Caco-2 (cell line): Measurements from ENCODE around the gene PHACTR1. TPM values are rescaled to one million over a fixed set of nuclear protein-coding genes. Genes with fewer than 3 reads are reported as not detected.

Experiments
- BruUV-seq: library from RNA; stranded (reverse); fragments of 400-500 nt; replicated peaks from 2 replicates; lab custom pipeline; 2021; lab: Mats Ljungman, UMichigan
- CTCF ChIA-PET: fragments of 300-600 bp; sonication (Branson Sonifier 250); formaldehyde crosslinking; loops from one replicate; lab custom pipeline; 2022; ENCODE audit warnings: antibody characterized with exemption; lab: Charles Lee
- POLR2A ChIA-PET: fragments of 300-600 bp; sonication (Branson Sonifier 250); formaldehyde crosslinking; loops from one replicate; lab custom pipeline; 2022; ENCODE audit warnings: antibody characterized with exemption; lab: Charles Lee
- DNase-seq, 2 experiments: peaks; one replicate each; pipeline versions ENCODE4 v3.0.0 to v3.0.0-alpha.2; 2020 to 2022
- H3K27me3 ChIP-seq: replicated peaks from 2 replicates; pipeline ENCODE4 v1.6.0; 2011; ENCODE audit warnings: low read length; ENCODE audit not compliant: control insufficient read depth, insufficient read depth
- H3K36me3 ChIP-seq: 2 replicates; pipeline ENCODE4 v1.5.1; 2011; ENCODE audit warnings: low read length; ENCODE audit not compliant: control insufficient read depth, insufficient read depth
- H3K4me1 ChIP-seq: fragments of 250-450 bp; sonication (Bioruptor Pico); 2 replicates; pipeline ENCODE4 v1.5.1; 2020; ENCODE audit warnings: mild to moderate bottlenecking
- H3K4me3 ChIP-seq: 2 replicates; pipeline ENCODE4 v1.5.1; 2011; ENCODE audit warnings: low read depth, mild to moderate bottlenecking, control low read depth, low read length
- H3K9me3 ChIP-seq: fragments of 250-450 bp; sonication (Bioruptor Pico); 2 replicates; pipeline ENCODE4 v1.5.1; 2020; ENCODE audit warnings: mild to moderate bottlenecking, moderate library complexity
- H3K27ac Mint-ChIP-seq: one replicate; pipeline ENCODE4 v1.8.0; 2022; ENCODE audit warnings: mixed read lengths; ENCODE audit not compliant: unreplicated experiment
- H3K27me3 Mint-ChIP-seq: one replicate; pipeline ENCODE4 v1.8.0; 2022; ENCODE audit warnings: mixed read lengths; ENCODE audit not compliant: insufficient read depth, unreplicated experiment
- H3K36me3 Mint-ChIP-seq: one replicate; pipeline ENCODE4 v1.8.0; 2022; ENCODE audit warnings: mild to moderate bottlenecking, mixed read lengths; ENCODE audit not compliant: insufficient read depth, unreplicated experiment
- H3K4me1 Mint-ChIP-seq: one replicate; pipeline ENCODE4 v1.8.0; 2022; ENCODE audit warnings: low read depth, mixed read lengths; ENCODE audit not compliant: unreplicated experiment
- H3K4me3 Mint-ChIP-seq: one replicate; pipeline ENCODE4 v1.8.0; 2022; ENCODE audit warnings: mild to moderate bottlenecking, moderate library complexity, mixed read lengths; ENCODE audit not compliant: unreplicated experiment
- H3K9me3 Mint-ChIP-seq: one replicate; pipeline ENCODE4 v1.8.0; 2022; ENCODE audit warnings: mixed read lengths; ENCODE audit not compliant: unreplicated experiment
- CTCF ChIP-seq, 2 experiments: fragments of 200-600 bp in 1 of 2; IDR thresholded peaks; 1 replicate in 1 of 2; 2 replicates in 1 of 2; pipeline versions ENCODE4 v1.5.1 to v1.8.0; 2011 to 2022; ENCODE audit warnings: antibody characterized with exemption in 1 of 2, control low read depth in 1 of 2, inconsistent platforms in 1 of 2, low read depth in 1 of 2, low read length in 1 of 2, mild to moderate bottlenecking in 1 of 2, moderate library complexity in 1 of 2; ENCODE audit not compliant: insufficient read depth in 1 of 2, severe bottlenecking in 1 of 2, unreplicated experiment in 1 of 2
- intact Hi-C: fragments of 100-400 bp; cut with micrococcal nuclease; formaldehyde crosslinking; loops from one replicate; pipeline ENCODE4 v1.10.0; 2022; ENCODE audit not compliant: unreplicated experiment
- total RNA-seq: library from RNA; stranded (reverse); gene quantifications from 2 replicates; pipeline ENCODE4 v1.2.3, GENCODE V29; 2022

The PHACTR1 gene
- total RNA-seq, 1 experiment from 2014 or later: 0.41 TPM

- ChIA-PET CTCF (no interaction called here), POLR2A (no interaction called here)
- no peak for TF ChIP-seq CTCF (IDR thresholded peaks at IDR 0.05; ENCODE audit: insufficient read depth in 1 of 2, low read depth in 1 of 2, low read length in 1 of 2, severe bottlenecking in 1 of 2, unreplicated experiment in 1 of 2)
- Mint-ChIP-seq H3K27ac (no peak overlapping the region), H3K4me1 (peaks cover 6% of the 10 kb centered on the region), H3K27me3 (peaks cover 6% of the 10 kb centered on the region), H3K9me3 (no peaks in the 10 kb centered on the region), H3K36me3 (peaks cover 6% of the 10 kb centered on the region), H3K4me3 (no peak overlapping the region)
- no peaks in the 10 kb centered on the region for H3K27me3 ChIP-seq
- H3K4me1 ChIP-seq: 0 out of 2 replicates have a peak, but pooled peaks cover 4% of the 10 kb centered on the region
- H3K9me3 ChIP-seq: no peaks in the 10 kb centered on the region
- no TSS peak for BruUV-seq
- intact Hi-C loops: no loop called here
- DNase-seq: peak in 1 of 2 experiments; percentile 8
- H3K4me3 ChIP-seq: no peak overlapping the region
- no peaks in the 10 kb centered on the region for H3K36me3 ChIP-seq
Measured at GRCh38 chr6:12679341-12679740, 37.2 kb upstream of the PHACTR1 start.

- no peak overlapping the region for H3K4me3 ChIP-seq
- no peaks in the 10 kb centered on the region for H3K36me3 Mint-ChIP-seq
- H3K36me3 ChIP-seq: no peaks in the 10 kb centered on the region
- no peaks in the 10 kb centered on the region for H3K4me1 Mint-ChIP-seq
- ChIA-PET POLR2A (no interaction called here), CTCF (no interaction called here)
- H3K9me3 ChIP-seq: peaks cover 4% of the 10 kb centered on the region; the same call in 1 of the 2 replicates
- no peaks in the 10 kb centered on the region; the same call in 1 of the 2 replicates for H3K27me3 ChIP-seq
- H3K27ac Mint-ChIP-seq: no peak overlapping the region
- no peaks in the 10 kb centered on the region for H3K4me1 ChIP-seq
- peaks cover 21% of the 10 kb centered on the region for H3K27me3 Mint-ChIP-seq
- no peak for TF ChIP-seq CTCF (IDR thresholded peaks at IDR 0.05; ENCODE audit: insufficient read depth in 1 of 2, low read depth in 1 of 2, low read length in 1 of 2, severe bottlenecking in 1 of 2, unreplicated experiment in 1 of 2)
- BruUV-seq: no TSS peak
- intact Hi-C loops: no loop called here
- DNase-seq: no peak
- no peak overlapping the region for H3K4me3 Mint-ChIP-seq
- H3K9me3 Mint-ChIP-seq: no peaks in the 10 kb centered on the region
Measured at GRCh38 chr6:12693122-12693521, 23.4 kb upstream of the PHACTR1 start.

- no TSS peak for BruUV-seq
- Histone ChIP-seq H3K4me3 (no peak overlapping the region), H3K27me3 (no peaks in the 10 kb centered on the region; the same call in none of the 2 replicates), H3K4me1 (no peaks in the 10 kb centered on the region), H3K36me3 (no peaks in the 10 kb centered on the region), H3K9me3 (no peaks in the 10 kb centered on the region)
- no peak for DNase-seq
- H3K36me3 Mint-ChIP-seq: no peaks in the 10 kb centered on the region
- no peaks in the 10 kb centered on the region for H3K9me3 Mint-ChIP-seq
- intact Hi-C loops: no loop called here
- no peak for TF ChIP-seq CTCF (IDR thresholded peaks at IDR 0.05; ENCODE audit: insufficient read depth in 1 of 2, low read depth in 1 of 2, low read length in 1 of 2, severe bottlenecking in 1 of 2, unreplicated experiment in 1 of 2)
- ChIA-PET CTCF (no interaction called here), POLR2A (no interaction called here)
- H3K27me3 Mint-ChIP-seq: peaks cover 28% of the 10 kb centered on the region
- H3K4me1 Mint-ChIP-seq: no peaks in the 10 kb centered on the region
- no peak overlapping the region for H3K4me3 Mint-ChIP-seq
- no peak overlapping the region for H3K27ac Mint-ChIP-seq
Measured at GRCh38 chr6:12698298-12698697, 18.3 kb upstream of the PHACTR1 start.
